ENCODE results near the gene PRDM15.

Gene PRDM15, protein sequence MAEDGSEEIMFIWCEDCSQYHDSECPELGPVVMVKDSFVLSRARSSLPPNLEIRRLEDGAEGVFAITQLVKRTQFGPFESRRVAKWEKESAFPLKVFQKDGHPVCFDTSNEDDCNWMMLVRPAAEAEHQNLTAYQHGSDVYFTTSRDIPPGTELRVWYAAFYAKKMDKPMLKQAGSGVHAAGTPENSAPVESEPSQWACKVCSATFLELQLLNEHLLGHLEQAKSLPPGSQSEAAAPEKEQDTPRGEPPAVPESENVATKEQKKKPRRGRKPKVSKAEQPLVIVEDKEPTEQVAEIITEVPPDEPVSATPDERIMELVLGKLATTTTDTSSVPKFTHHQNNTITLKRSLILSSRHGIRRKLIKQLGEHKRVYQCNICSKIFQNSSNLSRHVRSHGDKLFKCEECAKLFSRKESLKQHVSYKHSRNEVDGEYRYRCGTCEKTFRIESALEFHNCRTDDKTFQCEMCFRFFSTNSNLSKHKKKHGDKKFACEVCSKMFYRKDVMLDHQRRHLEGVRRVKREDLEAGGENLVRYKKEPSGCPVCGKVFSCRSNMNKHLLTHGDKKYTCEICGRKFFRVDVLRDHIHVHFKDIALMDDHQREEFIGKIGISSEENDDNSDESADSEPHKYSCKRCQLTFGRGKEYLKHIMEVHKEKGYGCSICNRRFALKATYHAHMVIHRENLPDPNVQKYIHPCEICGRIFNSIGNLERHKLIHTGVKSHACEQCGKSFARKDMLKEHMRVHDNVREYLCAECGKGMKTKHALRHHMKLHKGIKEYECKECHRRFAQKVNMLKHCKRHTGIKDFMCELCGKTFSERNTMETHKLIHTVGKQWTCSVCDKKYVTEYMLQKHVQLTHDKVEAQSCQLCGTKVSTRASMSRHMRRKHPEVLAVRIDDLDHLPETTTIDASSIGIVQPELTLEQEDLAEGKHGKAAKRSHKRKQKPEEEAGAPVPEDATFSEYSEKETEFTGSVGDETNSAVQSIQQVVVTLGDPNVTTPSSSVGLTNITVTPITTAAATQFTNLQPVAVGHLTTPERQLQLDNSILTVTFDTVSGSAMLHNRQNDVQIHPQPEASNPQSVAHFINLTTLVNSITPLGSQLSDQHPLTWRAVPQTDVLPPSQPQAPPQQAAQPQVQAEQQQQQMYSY

DNA sequence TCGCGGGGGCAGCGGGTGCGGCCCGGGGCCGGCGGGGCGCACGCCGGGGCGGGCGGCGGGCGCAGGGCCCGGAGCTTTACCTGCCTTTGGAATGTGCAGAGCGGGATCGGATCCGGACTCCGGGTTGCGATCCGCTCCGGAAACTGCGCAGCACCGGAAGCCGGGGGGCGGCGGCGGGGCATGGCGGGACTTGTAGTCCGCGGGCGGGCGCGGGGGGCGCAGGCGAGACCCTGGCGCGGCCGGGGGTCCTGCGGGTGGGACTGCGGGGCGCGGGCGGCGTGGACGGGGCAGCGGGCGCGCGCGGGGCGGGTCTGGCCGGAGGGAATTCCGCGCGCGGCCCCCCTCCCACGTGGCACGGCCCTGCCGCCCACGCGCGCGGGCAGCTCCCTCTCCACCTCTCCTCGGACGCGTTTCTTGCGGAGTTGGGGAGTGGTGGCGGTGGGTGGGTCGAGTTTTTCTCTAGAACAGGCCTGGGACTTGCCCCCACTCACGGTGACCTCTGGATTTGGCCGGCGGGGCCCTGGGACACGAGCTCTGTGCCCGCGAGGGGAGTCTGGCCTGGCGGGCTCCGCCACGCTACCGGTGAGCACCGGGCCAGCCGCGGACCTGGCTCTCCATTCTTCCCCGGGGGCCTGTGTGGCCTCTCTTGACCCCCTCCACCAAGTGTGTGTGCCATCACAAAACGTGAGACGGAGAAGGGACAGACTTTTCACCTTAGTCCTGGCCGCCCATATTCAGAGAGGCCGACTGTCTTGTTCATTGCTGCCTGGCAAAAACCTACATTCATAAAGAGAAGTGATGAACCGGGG, at the start of gene PRDM15:
TSS of gene PRDM15 (minus strand) at position 155 of the 809 bp plus-strand sequence. CDS start 18,981 bp downstream, outside the sequence.
- peak; percentile 79 to 83 for DNase-seq (ENCODE audit: low read depth in 2 of 2)

DNA sequence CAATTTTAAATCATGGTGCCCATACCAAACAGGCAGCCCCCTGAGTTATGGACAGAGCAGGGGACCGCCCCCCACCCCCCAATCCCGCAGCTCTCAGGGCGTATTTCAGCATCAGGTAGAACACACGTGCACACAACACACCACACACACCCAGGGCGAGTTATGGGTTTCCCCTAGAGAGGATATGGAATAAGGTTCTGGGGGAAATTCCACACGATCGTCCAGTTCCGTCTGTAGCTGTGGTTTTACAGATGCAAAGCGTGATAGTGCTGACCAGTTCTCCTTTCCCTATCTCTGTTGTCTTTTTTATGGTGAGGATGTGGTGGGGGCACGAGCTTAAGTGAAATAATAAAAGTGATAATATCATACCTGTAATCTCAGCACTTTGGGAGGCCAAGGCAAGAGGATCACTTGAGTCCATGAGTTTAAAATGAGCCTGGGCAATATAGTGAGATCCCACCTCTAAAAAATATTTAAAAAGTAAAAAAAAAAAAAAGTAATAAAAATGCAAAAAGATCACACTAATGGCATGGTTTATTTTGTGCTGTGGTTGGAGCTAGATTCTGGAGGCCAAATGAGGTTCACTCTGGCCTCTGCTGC, 49.6 kb upstream of the PRDM15 start:
- DNase-seq (ENCODE audit: low read depth in 2 of 2) = no peak

DNA sequence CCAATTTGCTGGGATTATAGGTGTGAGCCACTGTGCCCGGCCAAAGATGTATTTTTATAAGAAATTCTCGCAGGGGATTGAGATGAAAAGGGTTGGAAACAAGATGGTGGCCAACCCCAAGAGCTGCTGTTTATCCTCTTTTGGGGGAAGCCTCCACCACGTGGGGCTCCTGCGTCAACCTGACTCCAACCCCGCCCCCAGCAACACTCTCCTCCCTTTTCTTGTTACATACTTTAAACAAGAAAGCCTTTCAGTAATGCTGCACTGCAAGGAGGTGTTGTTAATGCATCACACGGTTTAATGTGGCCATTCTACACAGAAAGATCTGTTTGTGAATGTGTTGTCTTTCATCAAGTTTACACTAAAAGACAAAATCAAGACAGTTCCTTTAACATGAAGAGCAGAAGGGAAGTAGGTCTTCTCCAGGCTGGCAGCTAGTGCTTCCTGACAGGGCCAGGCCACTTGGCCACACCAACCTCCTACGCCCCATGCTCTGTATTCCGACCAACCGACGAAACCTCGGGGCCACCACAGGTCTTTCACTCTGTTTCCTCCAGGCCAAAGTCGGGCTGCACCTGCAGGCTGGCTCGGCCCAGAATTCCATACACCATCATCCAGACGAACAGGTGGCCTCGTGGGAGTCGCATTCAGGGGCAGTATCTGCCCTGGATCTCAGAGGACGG, 48.7 kb upstream of the PRDM15 start:
- DNase-seq (ENCODE audit: low read depth in 2 of 2) = no peak

DNA sequence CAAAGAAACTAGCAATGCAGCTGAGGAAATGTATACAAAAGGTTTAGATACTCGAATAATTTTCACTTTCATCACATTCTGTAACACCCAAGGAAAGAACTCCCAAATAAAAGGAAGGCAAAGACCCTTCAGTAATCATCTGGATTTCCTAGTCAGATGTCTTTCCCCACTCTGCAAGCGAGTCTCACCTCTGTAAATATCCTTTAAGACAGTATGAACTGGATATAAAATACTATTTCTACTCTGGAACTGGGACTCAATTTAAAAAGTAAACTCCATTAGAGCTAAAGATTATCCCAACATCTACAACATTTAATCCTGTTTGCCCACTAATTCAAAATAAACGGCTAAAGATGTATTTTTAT, 47.6 kb upstream of the PRDM15 start:
- DNase-seq (ENCODE audit: low read depth in 2 of 2) = no peak

DNA sequence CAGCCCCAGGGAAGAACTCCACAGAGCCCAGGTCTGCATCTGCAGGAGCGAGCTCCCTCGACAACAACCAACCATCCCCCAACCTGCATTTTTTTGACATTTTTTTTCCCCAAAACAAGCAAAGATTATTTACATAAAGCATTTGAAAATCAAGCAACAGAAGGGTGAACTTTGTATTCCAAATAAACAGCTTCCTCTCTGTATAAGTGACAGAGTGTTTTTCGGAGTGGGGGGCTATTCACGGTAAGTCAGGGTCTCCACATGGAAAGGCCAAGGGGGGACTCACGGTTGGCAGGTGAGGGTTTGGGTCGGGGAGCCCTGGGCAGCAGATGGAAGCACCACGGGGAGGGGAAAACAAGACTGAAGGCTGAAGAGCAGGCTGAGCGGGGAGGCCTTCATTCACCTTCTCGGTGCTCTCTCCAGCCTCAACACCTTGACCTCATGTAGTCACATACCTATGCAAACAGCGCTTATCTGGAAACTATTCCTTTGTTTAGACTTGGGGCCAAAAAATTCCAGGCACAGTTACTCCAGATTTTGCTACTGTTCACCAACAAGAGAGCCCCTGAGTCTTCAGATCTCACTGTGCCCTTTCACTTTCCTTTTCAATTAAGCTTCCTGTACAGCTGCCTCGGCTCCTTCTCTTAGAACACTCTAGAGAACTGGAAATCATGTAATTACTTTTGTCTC, 47.1 kb upstream of the PRDM15 start:
- no peak for DNase-seq (ENCODE audit: low read depth in 2 of 2)

DNA sequence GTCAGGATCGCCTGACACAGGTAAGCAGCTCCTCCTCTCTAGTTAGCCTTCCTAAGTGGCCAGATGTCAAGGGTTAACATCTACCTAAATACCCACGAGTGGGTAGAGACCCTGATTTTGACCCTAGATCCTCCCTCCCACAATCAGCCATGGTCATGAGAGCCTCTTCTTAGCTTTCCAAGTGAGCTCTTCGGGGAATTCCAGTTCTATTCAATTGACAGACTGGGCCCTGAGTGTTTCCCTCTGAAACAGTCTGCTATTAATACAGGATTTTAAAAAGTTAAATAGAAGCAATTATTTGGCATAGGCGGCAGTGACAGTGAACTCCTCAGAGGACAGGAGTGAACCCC, 46.6 kb upstream of the PRDM15 start:
- no peak for DNase-seq (ENCODE audit: low read depth in 2 of 2)

DNA sequence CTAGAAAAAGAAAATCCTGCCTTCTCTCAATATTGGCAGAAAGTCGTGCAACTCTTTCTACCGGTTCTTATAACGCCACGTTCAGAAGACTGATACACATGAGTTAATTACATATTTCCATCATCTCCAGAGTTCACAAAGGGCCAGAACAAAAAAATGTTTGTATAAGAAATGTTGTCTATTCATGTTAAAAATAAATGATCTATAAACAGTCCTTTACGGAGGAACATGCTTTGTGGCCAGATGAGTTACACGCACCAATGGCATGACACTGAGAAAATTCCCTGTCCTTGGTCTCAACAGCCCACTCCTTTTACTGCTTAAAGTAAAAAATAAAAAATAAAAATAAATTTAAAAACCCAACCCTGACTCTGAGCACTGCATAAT, 45.2 kb upstream of the PRDM15 start:
- DNase-seq (ENCODE audit: low read depth in 2 of 2) = no peak

DNA sequence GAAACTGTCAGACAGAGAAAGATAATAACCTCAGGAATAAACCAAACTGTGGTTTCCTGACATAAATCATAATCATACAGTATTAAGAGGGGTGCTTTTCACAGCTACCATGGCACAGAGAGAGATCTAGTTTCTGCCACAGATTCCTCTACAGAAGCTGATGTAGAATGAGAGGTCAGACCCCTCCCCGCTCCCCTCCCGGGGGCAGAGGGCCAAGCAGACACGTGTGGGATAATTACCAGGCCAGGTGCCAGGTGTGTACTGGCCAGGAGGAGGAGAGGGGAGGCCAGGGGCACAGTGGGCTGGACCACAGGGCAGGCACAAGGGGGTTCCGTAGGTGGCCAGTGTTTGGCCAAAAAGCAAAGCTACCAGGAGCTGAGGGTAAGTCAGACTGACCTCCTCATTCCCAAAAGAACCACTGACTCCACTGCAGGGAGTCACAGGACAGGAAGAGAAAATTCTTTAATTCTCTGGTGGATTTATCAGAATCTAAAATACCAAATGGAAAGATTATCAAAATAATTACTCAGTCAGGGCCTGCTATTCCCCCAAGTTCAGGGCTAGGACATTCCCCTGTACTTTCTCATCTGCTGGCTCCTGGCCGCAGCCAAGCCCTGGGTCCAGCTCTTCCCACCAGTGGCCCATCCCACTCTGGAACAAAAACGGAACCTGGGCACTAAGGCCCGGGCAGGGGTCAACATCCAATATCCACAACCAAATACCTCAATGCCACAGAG, 44.7 kb upstream of the PRDM15 start:
- no peak for DNase-seq (ENCODE audit: low read depth in 2 of 2)

DNA sequence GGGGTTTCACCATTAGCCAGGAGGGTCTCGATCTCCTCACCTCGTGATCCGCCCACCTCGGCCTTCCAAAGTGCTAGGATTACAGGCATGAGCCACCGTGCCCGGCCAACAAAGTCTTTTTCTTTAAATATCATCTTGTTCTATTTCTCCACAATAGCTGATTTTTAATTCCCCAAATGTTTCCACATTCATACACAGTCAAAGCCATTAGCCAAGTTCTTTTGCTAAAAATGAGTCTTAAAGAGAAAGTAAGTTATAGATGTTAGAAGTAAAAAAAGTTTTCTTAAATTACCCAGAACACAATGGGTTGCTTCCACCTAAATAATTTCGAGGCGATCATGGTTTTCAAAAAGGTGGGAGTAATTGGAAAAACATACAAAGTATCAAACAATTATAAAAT, 44.0 kb upstream of the PRDM15 start:
- DNase-seq (ENCODE audit: low read depth in 2 of 2) = no peak

DNA sequence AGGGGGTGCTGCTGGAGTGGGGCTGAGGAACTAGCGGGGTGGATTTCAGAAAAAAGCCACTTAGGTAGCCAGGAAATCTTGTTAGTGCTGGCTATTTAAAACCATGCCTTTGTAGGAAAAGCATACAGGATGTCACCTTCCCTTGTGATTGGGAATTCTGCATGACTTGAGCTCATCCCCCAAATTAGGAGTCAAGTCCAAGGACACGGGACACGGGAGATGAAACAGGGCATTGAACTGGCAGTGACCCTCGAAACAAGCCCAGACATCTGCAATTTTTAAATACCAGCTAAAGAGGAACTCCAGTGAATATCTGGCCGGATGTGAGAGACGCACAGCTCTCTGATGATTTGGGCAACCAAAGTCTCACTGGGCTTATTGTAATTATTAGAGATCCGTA, 41.9 kb upstream of the PRDM15 start:
- DNase-seq (ENCODE audit: low read depth in 2 of 2) = no peak

DNA sequence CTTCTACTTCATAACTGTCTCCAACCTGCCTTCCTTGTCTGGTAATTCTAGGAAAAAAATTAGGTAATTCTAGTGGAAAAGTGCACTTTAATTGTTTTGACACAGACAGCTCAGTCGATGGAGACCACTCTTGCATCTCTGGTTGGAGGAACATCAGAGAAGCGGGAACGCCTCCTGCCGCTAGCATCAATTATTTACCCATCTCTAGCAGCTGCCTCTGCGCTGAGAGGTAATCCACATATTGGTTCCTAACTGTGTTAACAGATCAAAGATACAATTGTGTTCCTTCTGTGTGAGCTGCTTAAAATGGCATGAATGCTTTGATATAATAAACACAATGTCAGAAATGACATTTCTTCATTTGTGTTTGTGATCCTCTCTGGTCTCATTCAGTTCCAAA, 41.3 kb upstream of the PRDM15 start:
- DNase-seq (ENCODE audit: low read depth in 2 of 2) = no peak

DNA sequence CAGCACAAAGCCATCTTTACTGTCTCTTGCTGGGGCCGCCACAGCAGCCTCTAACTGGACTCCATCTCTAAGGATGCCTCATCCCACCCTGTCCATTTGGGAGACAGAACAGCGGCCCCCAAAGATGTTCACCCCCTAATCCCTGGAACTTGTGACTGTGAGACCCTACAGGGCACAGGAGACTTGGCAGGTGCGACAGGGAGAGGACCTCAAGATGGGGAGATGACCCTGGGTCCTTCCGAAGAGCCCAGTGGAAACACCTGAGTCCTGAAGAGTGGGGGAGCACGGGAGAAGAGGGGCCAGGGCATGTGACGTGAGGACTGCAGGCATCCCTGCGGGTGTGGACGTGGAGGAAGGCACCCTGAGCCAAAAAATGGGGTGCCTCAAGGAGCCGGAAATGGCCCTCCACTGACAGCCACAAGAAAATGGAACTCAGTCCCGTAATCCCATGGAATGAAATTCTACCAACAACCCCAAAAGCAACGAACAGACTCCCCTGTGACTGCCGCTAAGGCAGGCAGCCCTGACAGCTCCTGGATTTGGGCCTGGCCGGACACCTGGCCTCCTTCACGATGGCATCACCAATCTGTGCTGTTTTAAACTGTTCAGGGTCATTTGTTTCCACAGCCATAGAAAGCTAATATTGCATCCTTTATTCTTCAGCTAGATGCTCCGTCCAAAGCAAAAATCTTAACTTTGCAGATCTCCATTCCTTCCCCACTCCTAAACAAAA, 40.7 kb upstream of the PRDM15 start:
- no peak for DNase-seq (ENCODE audit: low read depth in 2 of 2)

DNA sequence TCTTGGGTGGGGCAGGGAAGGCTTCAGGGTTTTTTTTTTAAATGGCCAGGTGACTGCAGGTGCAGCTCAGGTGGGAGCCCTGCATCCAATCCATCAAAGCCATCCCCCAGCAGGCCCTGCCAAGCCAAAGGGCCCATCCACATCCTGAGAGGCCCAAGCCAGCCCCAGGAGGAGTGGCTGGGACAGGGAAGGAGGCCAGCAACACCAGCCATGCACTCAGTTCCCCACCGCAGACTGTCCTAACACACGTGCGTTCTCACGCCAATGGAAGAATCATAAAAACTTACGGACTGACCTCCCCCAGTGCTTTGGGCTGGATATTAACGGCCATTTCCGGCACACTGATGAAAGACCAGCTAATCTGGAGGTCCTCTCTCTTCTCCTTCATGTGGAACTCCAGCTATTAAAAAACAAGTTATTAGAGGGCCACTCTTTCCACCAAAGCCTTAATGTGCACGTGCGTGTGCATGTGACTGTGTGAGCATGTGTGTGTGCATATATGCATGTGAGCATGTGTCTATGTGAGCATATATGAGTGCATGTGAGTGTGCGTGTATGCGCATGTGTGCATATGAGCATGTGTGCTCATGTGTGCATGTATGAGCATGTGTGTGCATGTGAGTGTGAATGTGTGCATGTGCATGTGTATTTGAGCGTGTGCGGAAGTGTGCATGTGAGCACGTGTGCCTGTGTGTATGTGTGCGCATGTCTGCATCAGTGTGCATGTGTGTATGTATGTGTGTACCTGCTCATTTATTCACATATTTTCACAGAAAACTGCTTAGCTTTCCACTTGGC, 39.6 kb upstream of the PRDM15 start:
- DNase-seq (ENCODE audit: low read depth in 2 of 2) = no peak

DNA sequence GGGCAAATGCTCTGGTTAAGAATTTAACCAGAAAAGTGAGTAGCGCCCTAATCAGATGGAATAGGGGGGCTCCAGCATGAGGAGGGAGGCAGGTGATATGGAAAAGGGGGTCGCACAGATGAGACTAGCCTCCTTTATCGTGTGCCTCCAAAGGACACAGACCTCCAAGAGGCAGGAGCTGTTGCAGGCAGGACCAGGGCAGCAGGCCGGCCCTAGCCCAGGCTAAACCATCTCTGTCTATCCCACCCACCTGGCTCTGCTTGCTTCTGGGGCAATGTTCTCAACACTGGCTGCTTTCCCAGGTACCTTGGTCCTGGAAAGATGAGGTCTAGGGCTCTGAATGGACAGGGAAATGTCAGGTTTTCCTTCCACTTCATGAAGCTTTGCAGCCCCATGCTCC, 38.4 kb upstream of the PRDM15 start:
- no peak for DNase-seq (ENCODE audit: low read depth in 2 of 2)

DNA sequence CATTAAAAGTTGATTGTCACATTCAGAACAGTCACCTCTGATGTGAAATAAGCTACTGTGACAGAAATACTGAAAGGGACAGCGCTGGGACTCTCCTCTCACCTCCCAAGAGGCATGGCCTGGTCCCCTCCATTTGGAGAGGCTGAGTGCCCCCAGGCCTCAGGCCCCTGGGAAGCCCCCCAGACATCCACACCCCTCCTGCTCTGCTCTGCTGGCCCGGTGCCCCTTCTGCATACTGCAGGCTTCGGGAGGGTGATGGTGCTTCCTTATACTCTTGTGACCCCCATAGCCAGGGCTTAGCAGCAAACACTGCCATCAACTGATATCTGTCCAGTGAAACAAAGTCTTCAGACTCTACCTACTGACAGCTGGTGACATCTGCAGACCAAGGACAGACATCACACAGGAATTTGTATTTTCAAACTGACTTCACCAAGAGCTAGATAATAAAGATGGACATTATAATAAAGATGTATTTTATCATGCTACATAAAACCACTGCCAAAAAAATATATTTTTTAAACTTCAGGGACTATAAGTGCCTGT, 37.8 kb upstream of the PRDM15 start:
- DNase-seq (ENCODE audit: low read depth in 2 of 2) = no peak

DNA sequence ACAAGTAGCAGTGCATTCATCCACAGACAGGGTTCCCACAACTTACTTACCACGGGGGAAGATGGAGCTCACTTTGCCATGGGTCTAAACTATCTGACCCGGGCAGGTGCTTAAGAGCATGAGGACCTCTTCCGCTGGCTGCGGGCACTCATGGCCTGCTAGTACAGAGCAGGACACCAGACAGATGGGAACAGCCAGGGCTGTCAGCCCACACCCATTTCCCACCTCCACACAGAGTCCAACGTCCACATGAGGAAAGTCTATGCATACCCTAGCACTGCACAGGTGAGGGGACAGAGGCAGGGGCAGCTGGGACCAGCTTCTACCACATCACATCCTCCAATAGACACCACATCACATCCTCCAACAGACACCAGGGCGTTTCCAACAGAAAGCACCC, 35.8 kb upstream of the PRDM15 start:
- DNase-seq (ENCODE audit: low read depth in 2 of 2) = no peak

DNA sequence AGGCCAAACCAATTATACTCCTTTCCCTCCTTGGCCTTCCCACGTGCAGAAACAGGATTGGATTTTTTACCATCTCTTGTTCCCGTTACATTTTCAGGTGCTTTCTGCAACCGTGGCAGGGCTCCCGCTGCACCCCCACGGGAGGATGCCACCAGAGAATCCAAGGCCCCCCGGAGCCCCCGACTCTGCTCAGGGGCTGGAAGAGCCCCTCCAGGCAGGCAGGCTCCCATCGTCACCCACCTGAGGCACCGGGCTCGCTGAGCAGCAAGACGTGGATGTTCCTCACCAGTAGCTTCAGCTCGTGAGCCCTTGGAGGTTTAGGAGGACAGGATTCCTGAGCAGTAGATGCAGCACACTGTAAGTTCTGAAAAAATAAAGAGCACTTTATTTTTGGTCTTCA, 35.2 kb upstream of the PRDM15 start:
- no peak for DNase-seq (ENCODE audit: low read depth in 2 of 2)

DNA sequence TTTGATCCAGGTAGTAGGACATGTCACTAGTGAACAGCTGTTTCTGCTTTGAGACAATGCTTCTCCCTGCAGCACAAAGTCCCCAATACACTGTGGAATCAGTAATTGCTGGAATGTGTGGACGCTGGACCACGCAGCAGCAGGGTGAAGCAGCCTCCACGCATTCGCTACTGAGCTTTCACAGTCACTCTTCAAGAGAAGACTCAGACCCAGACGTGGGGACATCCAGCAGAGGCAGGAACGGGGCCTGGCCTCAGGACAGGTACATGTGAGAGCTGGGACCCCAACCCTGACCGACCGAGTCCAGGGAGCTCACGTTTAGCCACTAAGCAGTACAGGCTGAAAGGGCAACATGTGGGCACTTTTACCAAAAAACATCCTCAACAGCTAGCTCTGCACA, 34.1 kb upstream of the PRDM15 start:
- no peak for DNase-seq (ENCODE audit: low read depth in 2 of 2)
